ENCODE measurements around the gene CATSPERE.
"Not testable (repeated sequence)": the region's sequence is repeated elsewhere in the genome, so short reads cannot be mapped to it uniquely, and the experiment has no call there.

Gene CATSPERE

DNA sequence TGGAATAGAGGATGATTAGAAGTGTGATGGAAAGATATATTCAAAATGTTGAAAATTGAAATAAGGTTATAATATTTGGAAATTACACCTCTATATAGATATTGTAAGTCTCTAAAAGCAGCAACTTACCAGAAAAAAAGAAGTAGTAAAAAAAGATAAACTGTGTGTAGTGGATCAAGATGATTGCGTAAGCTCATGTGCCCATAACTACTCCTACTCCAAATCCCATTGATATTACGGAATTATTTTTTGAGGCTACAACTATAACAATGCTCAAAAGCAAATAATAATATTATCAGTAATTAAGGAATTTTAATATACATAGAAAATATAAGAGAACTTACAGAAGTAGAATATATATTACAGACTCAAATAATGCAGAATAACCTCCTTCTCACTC lies 33.6 kb downstream of the CATSPERE start:
- no peaks in the 10 kb centered on the region for H3K9me3 ChIP-seq (replicated peaks; ENCODE audit: low read length)
- H3K9ac ChIP-seq (ENCODE audit: low read depth, low read length) = no peak overlapping the region
- H3K4me2 ChIP-seq (ENCODE audit: low read length) = no peak overlapping the region
- H3K27me3 ChIP-seq (ENCODE audit: control insufficient read depth, insufficient read depth, low read length) = no peaks in the 10 kb centered on the region
- no peaks in the 10 kb centered on the region for H3K36me3 ChIP-seq (ENCODE audit: insufficient read depth, low read length)
- no peaks in the 10 kb centered on the region for H3K4me1 ChIP-seq (ENCODE audit: control insufficient read depth, insufficient read depth, low read length)
- no peak overlapping the region for H3K4me3 ChIP-seq (ENCODE audit: low read length)

DNA sequence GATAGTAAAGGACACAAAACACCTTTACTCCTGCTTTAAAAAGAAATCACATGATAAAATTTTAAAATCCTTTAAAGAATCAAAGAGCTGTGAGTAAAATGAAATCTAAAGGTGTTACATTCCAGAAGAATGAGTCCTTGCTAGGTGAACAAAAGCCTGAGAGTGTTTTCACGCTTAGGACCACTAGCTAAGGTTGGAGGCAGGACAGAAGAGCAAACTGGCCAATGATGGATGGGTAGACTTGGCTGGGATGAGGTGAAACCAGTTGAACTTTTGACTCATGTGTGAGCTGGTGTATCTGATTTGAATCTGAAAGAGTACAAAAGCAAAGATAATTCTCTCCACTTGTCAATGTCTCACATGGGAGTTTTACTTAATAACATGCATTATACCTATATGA lies 35.1 kb downstream of the CATSPERE start:
- Histone ChIP-seq H3K4me1 (ENCODE audit: control insufficient read depth, insufficient read depth, low read length) (no peaks in the 10 kb centered on the region), H3K9ac (ENCODE audit: low read depth, low read length) (no peak overlapping the region), H3K9me3 (replicated peaks; ENCODE audit: low read length) (no peaks in the 10 kb centered on the region), H3K27me3 (ENCODE audit: control insufficient read depth, insufficient read depth, low read length) (no peaks in the 10 kb centered on the region), H3K4me2 (ENCODE audit: low read length) (no peak overlapping the region), H3K36me3 (ENCODE audit: insufficient read depth, low read length) (no peaks in the 10 kb centered on the region), H3K4me3 (ENCODE audit: low read length) (no peak overlapping the region)

DNA sequence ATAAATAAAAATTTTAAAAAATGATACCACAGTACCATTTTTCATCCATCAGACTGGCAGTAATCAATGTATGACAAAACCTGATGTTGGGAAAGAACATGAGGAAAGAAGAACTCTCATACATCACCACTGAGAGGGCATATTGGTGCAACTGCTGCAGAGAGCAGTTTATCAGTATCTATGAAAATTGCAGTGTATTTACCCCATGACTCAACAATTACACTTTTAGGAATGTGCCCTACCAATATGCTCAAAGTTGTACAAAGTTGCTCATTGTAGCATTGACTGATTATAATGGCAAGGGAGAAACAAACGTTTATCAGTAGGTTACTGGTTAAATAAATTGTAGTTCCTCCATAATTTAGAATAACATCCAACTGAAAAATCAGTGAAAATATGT lies 36.7 kb downstream of the CATSPERE start:
- no peaks in the 10 kb centered on the region for H3K27me3 ChIP-seq (ENCODE audit: control insufficient read depth, insufficient read depth, low read length)
- no peaks in the 10 kb centered on the region for H3K9me3 ChIP-seq (replicated peaks; ENCODE audit: low read length)
- H3K4me1 ChIP-seq (ENCODE audit: control insufficient read depth, insufficient read depth, low read length) = no peaks in the 10 kb centered on the region
- no peak overlapping the region for H3K9ac ChIP-seq (ENCODE audit: low read depth, low read length)
- H3K4me2 ChIP-seq (ENCODE audit: low read length) = no peak overlapping the region
- no peaks in the 10 kb centered on the region for H3K36me3 ChIP-seq (ENCODE audit: insufficient read depth, low read length)
- H3K4me3 ChIP-seq (ENCODE audit: low read length) = no peak overlapping the region

DNA sequence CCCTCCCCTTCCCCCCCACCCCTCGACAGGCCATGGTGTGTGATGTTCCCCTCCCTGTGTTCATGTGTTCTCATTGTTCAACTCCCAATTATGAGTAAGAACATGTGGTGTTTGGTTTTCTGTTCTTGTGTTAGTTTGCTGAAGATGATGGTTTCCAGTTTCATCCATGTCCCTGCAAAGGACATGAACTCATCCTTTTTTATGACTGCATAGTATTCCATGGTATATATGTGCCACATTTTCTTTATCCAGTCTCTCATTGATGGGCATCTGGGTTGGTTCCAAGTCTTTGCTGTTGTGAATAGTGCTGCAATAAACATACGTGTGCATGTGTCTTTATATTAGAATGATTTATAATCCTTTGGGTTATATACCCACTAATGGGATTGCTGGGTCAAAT lies 38.4 kb downstream of the CATSPERE start:
- H3K4me3 ChIP-seq (ENCODE audit: low read length); H3K27me3 ChIP-seq (ENCODE audit: control insufficient read depth, insufficient read depth, low read length); H3K36me3 ChIP-seq (ENCODE audit: insufficient read depth, low read length); H3K4me1 ChIP-seq (ENCODE audit: control insufficient read depth, insufficient read depth, low read length); H3K9me3 ChIP-seq (replicated peaks; ENCODE audit: low read length); H3K4me2 ChIP-seq (ENCODE audit: low read length); H3K9ac ChIP-seq (ENCODE audit: low read depth, low read length): not testable (repeated sequence)

DNA sequence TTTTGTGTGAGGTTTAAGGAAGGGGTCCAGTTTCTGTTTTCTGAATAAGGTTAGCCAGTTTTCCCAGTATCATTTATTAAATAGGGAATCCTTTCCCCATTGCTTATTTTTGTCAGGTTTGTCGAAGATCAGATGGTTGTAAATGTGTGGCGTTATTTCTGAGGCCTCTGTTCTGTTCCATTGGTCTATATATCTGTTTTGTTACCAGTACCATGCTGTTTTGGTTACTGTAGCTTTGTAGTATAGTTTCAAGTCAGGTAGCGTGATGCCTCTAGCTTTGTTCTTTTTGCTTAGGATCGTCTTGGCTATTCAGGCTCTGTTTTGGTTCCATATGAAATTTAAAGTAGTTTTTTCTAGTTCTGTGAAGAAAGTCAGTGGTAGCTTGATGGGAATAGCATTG lies 39.4 kb downstream of the CATSPERE start:
- H3K9ac ChIP-seq (ENCODE audit: low read depth, low read length); H3K4me2 ChIP-seq (ENCODE audit: low read length); H3K4me1 ChIP-seq (ENCODE audit: control insufficient read depth, insufficient read depth, low read length); H3K9me3 ChIP-seq (replicated peaks; ENCODE audit: low read length); H3K27me3 ChIP-seq (ENCODE audit: control insufficient read depth, insufficient read depth, low read length); H3K4me3 ChIP-seq (ENCODE audit: low read length); H3K36me3 ChIP-seq (ENCODE audit: insufficient read depth, low read length): not testable (repeated sequence)

DNA sequence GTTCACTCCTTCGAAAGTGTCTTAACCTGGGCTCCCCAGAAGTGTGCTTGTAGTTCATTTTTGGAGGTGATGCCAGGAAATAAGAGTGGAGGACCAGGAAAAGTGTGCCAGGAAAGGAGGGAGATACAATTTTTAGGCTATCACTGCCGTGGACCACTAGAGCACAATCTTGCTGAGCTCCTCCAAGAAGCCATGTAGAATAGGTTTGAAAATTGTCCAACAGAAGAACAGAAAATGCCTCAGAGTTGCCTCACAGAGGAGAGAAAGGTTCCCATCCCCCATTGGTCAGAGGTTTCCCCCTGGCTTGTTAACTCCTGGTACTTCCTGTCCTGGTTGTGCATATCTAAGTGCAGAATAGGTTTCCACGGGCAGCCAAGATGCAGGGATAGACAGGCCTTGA lies 41.6 kb downstream of the CATSPERE start:
- Histone ChIP-seq H3K4me1 (ENCODE audit: control insufficient read depth, insufficient read depth, low read length) (no peaks in the 10 kb centered on the region), H3K9ac (ENCODE audit: low read depth, low read length) (no peak overlapping the region), H3K9me3 (replicated peaks; ENCODE audit: low read length) (no peaks in the 10 kb centered on the region), H3K36me3 (ENCODE audit: insufficient read depth, low read length) (no peaks in the 10 kb centered on the region), H3K27me3 (ENCODE audit: control insufficient read depth, insufficient read depth, low read length) (no peaks in the 10 kb centered on the region), H3K4me3 (ENCODE audit: low read length) (no peak overlapping the region), H3K4me2 (ENCODE audit: low read length) (no peak overlapping the region)

DNA sequence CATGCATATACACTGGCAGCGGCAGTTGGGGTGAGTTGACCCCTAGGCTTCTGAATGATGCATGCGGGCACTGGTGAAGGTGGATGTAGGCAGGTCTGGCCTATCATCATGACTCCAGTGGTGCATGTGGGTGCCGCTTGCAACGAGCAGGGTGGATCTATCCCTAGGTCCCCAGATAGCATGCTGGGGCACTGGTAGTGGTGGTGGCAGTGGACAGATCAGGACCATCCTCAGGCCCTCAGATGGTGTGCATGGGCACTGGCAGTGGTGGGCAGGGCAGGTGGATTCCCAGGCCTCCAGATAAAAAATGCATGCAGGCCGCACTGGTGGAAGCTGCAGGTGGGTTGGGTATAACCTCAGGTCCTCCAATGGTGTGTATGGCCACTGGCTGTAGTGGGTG lies 52.4 kb downstream of the CATSPERE start:
- H3K4me2 ChIP-seq (ENCODE audit: low read length) = no peak overlapping the region
- H3K4me3 ChIP-seq (ENCODE audit: low read length) = no peak overlapping the region
- H3K4me1 ChIP-seq (ENCODE audit: control insufficient read depth, insufficient read depth, low read length) = no peaks in the 10 kb centered on the region

DNA sequence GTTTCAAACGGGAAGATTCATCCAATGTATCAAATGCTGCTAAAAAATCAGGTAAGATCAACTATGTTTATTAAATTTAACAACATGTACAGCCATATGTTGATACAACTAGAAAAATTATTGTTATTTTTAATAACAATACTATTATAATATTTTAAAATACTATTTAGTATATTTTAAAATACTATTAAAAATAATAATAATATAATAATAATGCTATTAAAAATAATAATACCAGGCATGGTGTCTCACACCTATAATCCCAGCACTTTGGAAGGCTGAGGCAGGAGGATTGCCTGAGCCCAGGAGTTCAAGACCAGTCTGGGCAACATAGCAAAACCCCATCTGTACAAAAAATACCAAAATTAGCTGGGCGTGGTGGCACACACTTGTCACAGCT lies 54.6 kb downstream of the CATSPERE start:
- H3K4me2 ChIP-seq (ENCODE audit: low read length) = no peak overlapping the region
- no peak overlapping the region for H3K4me3 ChIP-seq (ENCODE audit: low read length)
- H3K4me1 ChIP-seq (ENCODE audit: control insufficient read depth, insufficient read depth, low read length) = no peaks in the 10 kb centered on the region
- no peak overlapping the region for H3K9ac ChIP-seq (ENCODE audit: low read depth, low read length)
- no peaks in the 10 kb centered on the region for H3K36me3 ChIP-seq (ENCODE audit: insufficient read depth, low read length)
- H3K27me3 ChIP-seq (ENCODE audit: control insufficient read depth, insufficient read depth, low read length) = no peaks in the 10 kb centered on the region
- H3K9me3 ChIP-seq (replicated peaks; ENCODE audit: low read length) = no peaks in the 10 kb centered on the region

More for the DNA sequence above, 52.4 kb downstream of the CATSPERE start:
- H3K9me3 ChIP-seq (replicated peaks; ENCODE audit: low read length) = no peaks in the 10 kb centered on the region
- no peaks in the 10 kb centered on the region for H3K27me3 ChIP-seq (ENCODE audit: control insufficient read depth, insufficient read depth, low read length)
- H3K36me3 ChIP-seq (ENCODE audit: insufficient read depth, low read length) = no peaks in the 10 kb centered on the region
- no peak overlapping the region for H3K9ac ChIP-seq (ENCODE audit: low read depth, low read length)

DNA sequence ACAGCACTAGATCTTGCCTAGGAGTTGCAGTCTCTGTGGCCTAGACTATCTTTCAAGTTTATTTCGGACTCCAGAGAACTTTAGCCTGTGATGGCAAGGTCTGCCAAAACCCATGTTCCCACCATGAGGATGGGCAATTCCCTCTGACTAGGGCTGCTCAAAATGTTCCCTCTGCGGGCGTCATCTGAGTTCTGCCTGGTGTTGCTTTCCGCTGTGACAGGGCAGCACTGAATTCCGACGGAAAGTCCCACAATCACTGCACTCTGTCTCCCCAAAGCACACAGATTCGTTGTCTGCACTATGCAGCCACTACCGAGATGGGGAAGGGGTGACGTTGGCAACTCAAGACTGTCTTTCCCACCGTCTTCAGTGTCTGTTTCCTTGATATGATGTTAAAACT lies 75.2 kb downstream of the CATSPERE start:
- Histone ChIP-seq H3K9me3 (replicated peaks; ENCODE audit: low read length) (no peaks in the 10 kb centered on the region), H3K36me3 (ENCODE audit: insufficient read depth, low read length) (no peaks in the 10 kb centered on the region)

DNA sequence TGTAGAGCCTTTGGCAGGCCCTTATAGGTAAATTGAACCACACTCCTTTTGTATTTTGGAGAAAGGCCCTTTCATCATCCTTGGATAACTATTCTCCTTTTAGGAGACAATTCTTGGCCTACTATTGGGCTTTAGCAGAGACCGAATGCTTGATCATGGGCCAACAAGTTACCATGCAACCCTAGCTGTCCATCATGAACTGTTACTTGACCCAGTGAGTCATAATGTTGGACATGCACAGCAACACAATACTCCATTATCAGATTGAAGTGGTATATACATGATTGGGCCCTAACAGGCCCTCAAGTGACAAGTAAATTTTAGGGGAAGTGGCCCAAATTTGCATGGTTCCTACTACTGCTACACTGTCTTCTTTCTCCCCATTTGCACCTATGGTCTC lies 84.4 kb downstream of the CATSPERE start:
- Histone ChIP-seq H3K4me2 (ENCODE audit: low read length) (no peak overlapping the region), H3K4me1 (ENCODE audit: control insufficient read depth, insufficient read depth, low read length) (no peaks in the 10 kb centered on the region), H3K9ac (ENCODE audit: low read depth, low read length) (no peak overlapping the region), H3K4me3 (ENCODE audit: low read length) (no peak overlapping the region), H3K9me3 (replicated peaks; ENCODE audit: low read length) (no peaks in the 10 kb centered on the region), H3K27me3 (ENCODE audit: control insufficient read depth, insufficient read depth, low read length) (no peaks in the 10 kb centered on the region), H3K36me3 (ENCODE audit: insufficient read depth, low read length) (no peaks in the 10 kb centered on the region)

More for the DNA sequence above, 75.2 kb downstream of the CATSPERE start:
- Histone ChIP-seq H3K4me3 (ENCODE audit: low read length) (no peak overlapping the region), H3K4me2 (ENCODE audit: low read length) (no peak overlapping the region), H3K4me1 (ENCODE audit: control insufficient read depth, insufficient read depth, low read length) (no peaks in the 10 kb centered on the region), H3K27me3 (ENCODE audit: control insufficient read depth, insufficient read depth, low read length) (no peaks in the 10 kb centered on the region), H3K9ac (ENCODE audit: low read depth, low read length) (no peak overlapping the region)

DNA sequence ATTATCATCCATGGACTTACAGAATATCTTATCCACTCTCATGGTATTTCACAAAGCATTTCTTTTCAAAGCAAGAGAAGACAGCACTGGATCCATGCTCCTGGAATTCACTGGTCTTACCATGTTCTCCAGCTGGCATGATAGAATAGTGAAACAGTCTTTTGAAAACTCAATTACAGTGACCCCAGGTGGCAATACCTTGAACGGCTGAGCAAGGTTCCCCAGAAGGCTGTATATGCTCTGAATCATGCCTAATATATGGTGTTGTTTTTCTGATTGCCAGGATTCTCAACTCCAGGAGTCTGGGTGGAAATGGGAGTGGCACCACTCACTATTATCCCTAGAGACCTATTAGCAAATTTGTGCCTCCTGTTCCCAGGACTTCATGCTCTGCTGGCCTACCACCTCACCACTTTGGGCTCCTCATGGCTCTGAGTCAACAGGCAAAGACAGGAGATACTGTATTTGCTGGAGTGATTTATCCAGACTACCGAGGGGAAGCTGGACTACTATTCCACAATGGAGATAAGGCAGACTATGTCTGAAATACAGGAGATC lies 87.6 kb downstream of the CATSPERE start:
- no peak overlapping the region for H3K9ac ChIP-seq (ENCODE audit: low read depth, low read length)
- H3K36me3 ChIP-seq (ENCODE audit: insufficient read depth, low read length) = no peaks in the 10 kb centered on the region
- H3K4me3 ChIP-seq (ENCODE audit: low read length) = no peak overlapping the region
- H3K27me3 ChIP-seq (ENCODE audit: control insufficient read depth, insufficient read depth, low read length) = no peaks in the 10 kb centered on the region
- no peaks in the 10 kb centered on the region for H3K9me3 ChIP-seq (replicated peaks; ENCODE audit: low read length)
- H3K4me2 ChIP-seq (ENCODE audit: low read length) = no peak overlapping the region
- H3K4me1 ChIP-seq (ENCODE audit: control insufficient read depth, insufficient read depth, low read length) = no peaks in the 10 kb centered on the region

DNA sequence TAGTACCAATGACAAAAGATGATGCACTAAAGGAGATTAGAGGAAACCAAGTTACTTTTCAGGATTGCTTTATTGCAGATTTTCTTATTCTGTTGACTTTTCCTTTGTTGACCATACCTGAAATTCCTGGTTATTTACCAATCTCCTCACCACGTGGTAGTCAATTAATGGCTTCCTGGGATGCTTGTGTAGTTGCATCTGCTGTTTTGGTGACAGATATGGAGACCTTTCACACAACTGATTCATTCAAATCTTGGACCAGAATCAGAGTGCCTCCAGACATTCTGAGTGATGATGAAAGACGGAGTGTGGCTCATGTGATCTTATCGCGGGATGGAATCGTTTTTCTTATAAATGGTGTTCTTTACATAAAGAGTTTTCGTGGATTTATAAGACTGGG lies 91.3 kb downstream of the CATSPERE start:
- Histone ChIP-seq H3K27me3 (ENCODE audit: control insufficient read depth, insufficient read depth, low read length) (no peaks in the 10 kb centered on the region), H3K4me3 (ENCODE audit: low read length) (no peak overlapping the region), H3K36me3 (ENCODE audit: insufficient read depth, low read length) (no peaks in the 10 kb centered on the region), H3K9me3 (replicated peaks; ENCODE audit: low read length) (no peaks in the 10 kb centered on the region), H3K4me2 (ENCODE audit: low read length) (no peak overlapping the region), H3K4me1 (ENCODE audit: control insufficient read depth, insufficient read depth, low read length) (no peaks in the 10 kb centered on the region), H3K9ac (ENCODE audit: low read depth, low read length) (no peak overlapping the region)

All from skeletal muscle satellite cell (primary cell).